Endothelial cell of umbilical vein (primary cell): Measurements from ENCODE around the gene DTD1.

Source experiments
- EZH2 ChIP-seq: IDR thresholded peaks from 2 replicates; pipeline ENCODE4 v1.6.1; 2012; ENCODE audit warnings: borderline replicate concordance, low read depth, mild to moderate bottlenecking, moderate library complexity, low read length, inconsistent platforms; ENCODE audit not compliant: severe bottlenecking
- FOS ChIP-seq: IDR thresholded peaks from 2 replicates; pipeline ENCODE4 v1.6.1; 2011; ENCODE audit warnings: mild to moderate bottlenecking, low read length, moderate library complexity, borderline replicate concordance; ENCODE audit not compliant: insufficient read depth
- GATA2 ChIP-seq: IDR thresholded peaks from 2 replicates; pipeline ENCODE4 v1.7.0; 2011; ENCODE audit warnings: low read depth, mild to moderate bottlenecking, moderate library complexity, mixed read lengths, low read length; ENCODE audit not compliant: insufficient read length, insufficient read depth
- TF ChIP-seq, protein P1 (sequence below): IDR thresholded peaks from 2 replicates; pipeline ENCODE4 v1.6.1; 2011; ENCODE audit not compliant: insufficient read depth, insufficient read length
- TF ChIP-seq, protein P2 (sequence below), 2 donors: IDR thresholded peaks; 1 replicate in 1 of 2; 2 replicates in 1 of 2; pipeline ENCODE4 v1.5.1; 2011; ENCODE audit warnings: low read length in 2 of 2, mild to moderate bottlenecking in 2 of 2, moderate library complexity in 2 of 2, control low read depth in 1 of 2, inconsistent platforms in 1 of 2, low read depth in 1 of 2; ENCODE audit not compliant: insufficient read depth in 1 of 2; ENCODE audit errors: extremely low read depth in 1 of 2

DNA sequence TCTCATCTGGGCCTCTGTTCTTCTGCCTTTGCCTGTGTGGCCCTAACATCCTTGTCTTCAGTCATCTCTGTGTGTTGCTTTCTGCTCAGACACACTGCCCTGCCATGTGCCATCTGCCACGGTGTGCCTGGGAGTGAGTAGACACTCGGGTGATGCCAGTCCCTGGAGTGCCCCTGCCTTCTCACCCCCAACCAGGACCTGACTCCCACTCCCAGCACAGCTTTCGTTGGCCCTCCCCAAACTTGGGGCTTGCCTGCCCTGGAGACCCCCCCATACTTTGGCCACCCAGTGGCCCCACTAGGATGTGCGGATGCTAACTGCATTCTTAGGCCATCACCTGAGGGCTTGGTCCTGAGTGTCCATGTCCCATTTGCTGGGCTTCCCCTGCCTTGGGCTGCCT, 149.3 kb downstream of the DTD1 start:
- TF ChIP-seq, protein P1, sequence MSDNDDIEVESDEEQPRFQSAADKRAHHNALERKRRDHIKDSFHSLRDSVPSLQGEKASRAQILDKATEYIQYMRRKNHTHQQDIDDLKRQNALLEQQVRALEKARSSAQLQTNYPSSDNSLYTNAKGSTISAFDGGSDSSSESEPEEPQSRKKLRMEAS: no peak
- TF ChIP-seq GATA2: no peak
- TF ChIP-seq EZH2: no peak
- TF ChIP-seq, protein P2, sequence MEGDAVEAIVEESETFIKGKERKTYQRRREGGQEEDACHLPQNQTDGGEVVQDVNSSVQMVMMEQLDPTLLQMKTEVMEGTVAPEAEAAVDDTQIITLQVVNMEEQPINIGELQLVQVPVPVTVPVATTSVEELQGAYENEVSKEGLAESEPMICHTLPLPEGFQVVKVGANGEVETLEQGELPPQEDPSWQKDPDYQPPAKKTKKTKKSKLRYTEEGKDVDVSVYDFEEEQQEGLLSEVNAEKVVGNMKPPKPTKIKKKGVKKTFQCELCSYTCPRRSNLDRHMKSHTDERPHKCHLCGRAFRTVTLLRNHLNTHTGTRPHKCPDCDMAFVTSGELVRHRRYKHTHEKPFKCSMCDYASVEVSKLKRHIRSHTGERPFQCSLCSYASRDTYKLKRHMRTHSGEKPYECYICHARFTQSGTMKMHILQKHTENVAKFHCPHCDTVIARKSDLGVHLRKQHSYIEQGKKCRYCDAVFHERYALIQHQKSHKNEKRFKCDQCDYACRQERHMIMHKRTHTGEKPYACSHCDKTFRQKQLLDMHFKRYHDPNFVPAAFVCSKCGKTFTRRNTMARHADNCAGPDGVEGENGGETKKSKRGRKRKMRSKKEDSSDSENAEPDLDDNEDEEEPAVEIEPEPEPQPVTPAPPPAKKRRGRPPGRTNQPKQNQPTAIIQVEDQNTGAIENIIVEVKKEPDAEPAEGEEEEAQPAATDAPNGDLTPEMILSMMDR (IDR thresholded peaks at IDR 0.05; ENCODE audit: extremely low read depth in 1 of 2, insufficient read depth in 1 of 2, low read depth in 1 of 2, low read length in 2 of 2): no peak
- no peak for TF ChIP-seq FOS
